A549 (cell line): ENCODE measurements around the gene CREB5.

Experiments
- BHLHE40 ChIP-seq: IDR thresholded peaks from 2 replicates; pipeline ENCODE4 v1.6.1; 2012; ENCODE audit warnings: low read depth, low read length, inconsistent platforms
- CHD4 ChIP-seq: fragments of 200-600 bp; sonication (generic); IDR thresholded peaks from 2 replicates; pipeline ENCODE4 v1.6.1; 2016; ENCODE audit warnings: antibody characterized with exemption, mild to moderate bottlenecking, borderline replicate concordance
- CTCF ChIP-seq: fragments of >200 bp; sonication (Bioruptor Twin); formaldehyde crosslinking; IDR thresholded peaks from 3 replicates; pipeline ENCODE4 v1.5.1; 2016
- ELK1 ChIP-seq: fragments of 150-350 bp; IDR thresholded peaks from 2 replicates; pipeline ENCODE4 v1.6.1; 2014; ENCODE audit warnings: low read depth, mild to moderate bottlenecking, low read length
- EP300 ChIP-seq, 2 experiments: fragments of >200 bp; sonication (Bioruptor Twin); formaldehyde crosslinking; IDR thresholded peaks; 2 replicates in 1 of 2; 3 replicates in 1 of 2; pipeline ENCODE4 v1.6.1; 2016 to 2017
- KDM5A ChIP-seq: fragments of 200-600 bp; sonication (generic); IDR thresholded peaks from 2 replicates; pipeline ENCODE4 v1.6.1; 2016; ENCODE audit warnings: antibody characterized with exemption, mild to moderate bottlenecking
- MAX ChIP-seq: IDR thresholded peaks from 2 replicates; pipeline ENCODE4 v1.6.1; 2012
- MYC ChIP-seq: IDR thresholded peaks from 2 replicates; pipeline ENCODE4 v1.6.1; 2012; ENCODE audit warnings: mild to moderate bottlenecking, inconsistent platforms, low read length, improper control_type of control experiment, borderline replicate concordance
- NR3C1 ChIP-seq: fragments of >200 bp; sonication (Bioruptor Twin); formaldehyde crosslinking; IDR thresholded peaks from 3 replicates; pipeline ENCODE4 v1.6.1; 2017
- PHF8 ChIP-seq: fragments of 200-600 bp; sonication (generic); IDR thresholded peaks from 2 replicates; pipeline ENCODE4 v1.6.1; 2016; ENCODE audit warnings: low read depth, mild to moderate bottlenecking, antibody characterized with exemption, moderate library complexity, borderline replicate concordance
- POLR2A ChIP-seq: IDR thresholded peaks from 2 replicates; pipeline ENCODE4 v1.6.1; 2012; ENCODE audit warnings: mild to moderate bottlenecking, low read length
- RAD21 ChIP-seq, 2 experiments: fragments of >200 bp in 1 of 2; sonication (Bioruptor Twin) in 1 of 2; formaldehyde crosslinking in 1 of 2; IDR thresholded peaks in 1 of 2; conservative IDR thresholded peaks in 1 of 2; 2 replicates in 1 of 2; 3 replicates in 1 of 2; pipeline ENCODE4 v1.6.1; 2012 to 2018; ENCODE audit warnings: inconsistent platforms in 1 of 2
- REST ChIP-seq: fragments of 200-600 bp; sonication (generic); IDR thresholded peaks from 2 replicates; pipeline ENCODE4 v1.6.1; 2016; ENCODE audit warnings: antibody characterized with exemption, mild to moderate bottlenecking, moderate library complexity
- RFX5 ChIP-seq: fragments of 450-650 bp; IDR thresholded peaks from 2 replicates; pipeline ENCODE4 v1.7.1; 2014; ENCODE audit warnings: antibody characterized with exemption, mild to moderate bottlenecking, moderate library complexity

GRCh38 chr7:28613262-28613661 is 200.9 kb downstream of the CREB5 start:
- no peak for TF ChIP-seq POLR2A
- TF ChIP-seq CTCF = no peak
- no peak for TF ChIP-seq MYC
- no peak for TF ChIP-seq EP300 (IDR thresholded peaks at IDR 0.05)
- no peak for TF ChIP-seq RFX5
- no peak for TF ChIP-seq PHF8
- TF ChIP-seq RAD21 (conservative IDR thresholded peaks at IDR 0.05 in 1 of 2, IDR thresholded peaks at IDR 0.05 in 1 of 2) = no peak
- no peak for TF ChIP-seq MAX
- no peak for TF ChIP-seq CHD4
- no peak for TF ChIP-seq BHLHE40
- no peak for TF ChIP-seq REST
- no peak for TF ChIP-seq ELK1
- TF ChIP-seq KDM5A = no peak
- TF ChIP-seq NR3C1 = no peak
